ENCODE data around the gene MRC2. TPM values are rescaled to one million over a fixed set of nuclear protein-coding genes. Genes with fewer than 3 reads are reported as not detected.
A peak's percentile ranks its signal among the peaks of the same experiment; 100 is the strongest.

Gene MRC2
- total RNA-seq, 1 donor from 2014 or later = 120 TPM

DNA sequence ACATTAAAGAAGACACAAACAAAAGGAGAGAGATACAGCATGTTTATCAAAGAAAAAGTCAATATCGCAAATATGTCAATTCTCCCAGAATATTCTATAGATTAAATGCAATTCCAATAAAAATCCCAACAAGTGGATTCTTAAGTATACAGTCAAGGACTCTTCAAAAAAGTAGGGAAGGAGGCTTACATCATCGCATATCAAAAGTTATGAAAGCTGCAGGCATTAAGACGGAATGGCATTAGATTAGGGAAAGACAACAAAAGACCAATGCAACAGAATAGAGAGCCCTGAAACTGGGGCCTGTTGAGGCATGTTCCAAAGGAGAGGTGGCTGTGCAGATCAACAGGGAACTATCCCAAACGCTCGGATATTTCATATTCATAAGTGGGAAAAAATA is 104.7 kb downstream of the MRC2 start:
- TF ChIP-seq, protein P1, sequence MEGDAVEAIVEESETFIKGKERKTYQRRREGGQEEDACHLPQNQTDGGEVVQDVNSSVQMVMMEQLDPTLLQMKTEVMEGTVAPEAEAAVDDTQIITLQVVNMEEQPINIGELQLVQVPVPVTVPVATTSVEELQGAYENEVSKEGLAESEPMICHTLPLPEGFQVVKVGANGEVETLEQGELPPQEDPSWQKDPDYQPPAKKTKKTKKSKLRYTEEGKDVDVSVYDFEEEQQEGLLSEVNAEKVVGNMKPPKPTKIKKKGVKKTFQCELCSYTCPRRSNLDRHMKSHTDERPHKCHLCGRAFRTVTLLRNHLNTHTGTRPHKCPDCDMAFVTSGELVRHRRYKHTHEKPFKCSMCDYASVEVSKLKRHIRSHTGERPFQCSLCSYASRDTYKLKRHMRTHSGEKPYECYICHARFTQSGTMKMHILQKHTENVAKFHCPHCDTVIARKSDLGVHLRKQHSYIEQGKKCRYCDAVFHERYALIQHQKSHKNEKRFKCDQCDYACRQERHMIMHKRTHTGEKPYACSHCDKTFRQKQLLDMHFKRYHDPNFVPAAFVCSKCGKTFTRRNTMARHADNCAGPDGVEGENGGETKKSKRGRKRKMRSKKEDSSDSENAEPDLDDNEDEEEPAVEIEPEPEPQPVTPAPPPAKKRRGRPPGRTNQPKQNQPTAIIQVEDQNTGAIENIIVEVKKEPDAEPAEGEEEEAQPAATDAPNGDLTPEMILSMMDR (IDR thresholded peaks at IDR 0.05; ENCODE audit: unreplicated experiment) = no peak
- no peaks in the 10 kb centered on the region for H3K36me3 Mint-ChIP-seq (ENCODE audit: low read depth, unreplicated experiment)
- H3K27ac Mint-ChIP-seq (ENCODE audit: unreplicated experiment) = peak overlapping the region; percentile 21
- H3K9me3 Mint-ChIP-seq (ENCODE audit: unreplicated experiment) = no peaks in the 10 kb centered on the region
- H3K4me3 Mint-ChIP-seq (ENCODE audit: unreplicated experiment) = no peak overlapping the region
- peaks cover 3% of the 10 kb centered on the region for H3K4me1 Mint-ChIP-seq (ENCODE audit: unreplicated experiment)
- H3K27me3 Mint-ChIP-seq (ENCODE audit: unreplicated experiment) = no peaks in the 10 kb centered on the region
- no peak for DNase-seq (ENCODE audit: low spot score)

DNA sequence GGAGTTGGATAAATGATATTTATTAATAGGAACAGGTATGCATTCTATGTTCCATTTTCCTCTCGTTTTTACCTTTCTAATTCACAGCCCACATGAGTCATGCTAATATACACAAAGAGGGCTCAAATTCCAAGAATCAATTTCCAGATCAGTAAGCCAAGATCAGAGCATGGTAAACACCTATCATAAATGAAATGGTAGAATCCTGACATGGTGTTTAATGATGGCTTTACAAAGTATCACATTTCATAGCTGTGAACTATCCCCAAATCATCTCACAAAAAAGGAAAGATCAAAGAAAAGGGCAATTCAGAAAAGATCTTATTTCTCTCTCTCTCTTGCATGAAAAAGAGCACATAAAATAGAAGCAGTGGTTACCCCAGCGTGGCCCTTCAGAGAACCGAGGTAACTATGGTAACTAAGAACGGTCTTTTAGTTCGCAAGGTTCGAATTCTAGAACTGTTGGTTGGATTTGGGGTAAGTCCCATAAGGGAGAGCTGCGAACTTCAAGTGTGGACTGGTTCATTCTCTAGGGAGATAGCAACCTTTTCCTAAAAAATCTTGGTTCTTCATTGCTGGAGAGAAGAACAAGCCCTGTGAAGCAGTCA is 107.7 kb downstream of the MRC2 start:
- H3K4me3 Mint-ChIP-seq (ENCODE audit: unreplicated experiment) = no peak overlapping the region
- no peak overlapping the region for H3K27ac Mint-ChIP-seq (ENCODE audit: unreplicated experiment)
- TF ChIP-seq, protein P1 (IDR thresholded peaks at IDR 0.05; ENCODE audit: unreplicated experiment) = no peak
- no peaks in the 10 kb centered on the region for H3K36me3 Mint-ChIP-seq (ENCODE audit: low read depth, unreplicated experiment)
- H3K9me3 Mint-ChIP-seq (ENCODE audit: unreplicated experiment) = no peaks in the 10 kb centered on the region
- H3K27me3 Mint-ChIP-seq (ENCODE audit: unreplicated experiment) = no peaks in the 10 kb centered on the region
- DNase-seq (ENCODE audit: low spot score) = no peak
- H3K4me1 Mint-ChIP-seq (ENCODE audit: unreplicated experiment) = no peaks in the 10 kb centered on the region

DNA sequence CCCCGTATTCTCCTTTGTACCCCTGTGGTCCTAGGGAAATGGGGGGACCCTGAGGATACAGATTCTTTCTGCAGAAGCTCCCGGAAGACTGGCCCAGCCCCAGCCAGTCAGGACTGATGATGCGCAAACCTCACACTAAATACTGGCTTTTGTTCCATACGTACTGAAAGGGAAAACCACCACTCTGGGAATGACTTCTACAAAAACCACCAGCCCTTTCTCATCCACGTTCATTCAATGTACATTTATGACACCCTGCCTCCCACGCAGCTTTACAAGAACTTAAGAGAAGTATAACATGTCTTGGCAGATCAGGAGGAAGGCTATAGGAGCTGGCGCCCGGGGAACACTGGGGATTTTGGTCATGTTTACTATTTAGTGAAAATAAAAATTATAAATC is 110.0 kb downstream of the MRC2 start:
- no peak for DNase-seq (ENCODE audit: low spot score)
- H3K4me1 Mint-ChIP-seq (ENCODE audit: unreplicated experiment) = no peaks in the 10 kb centered on the region
- H3K27ac Mint-ChIP-seq (ENCODE audit: unreplicated experiment) = no peak overlapping the region
- no peaks in the 10 kb centered on the region for H3K9me3 Mint-ChIP-seq (ENCODE audit: unreplicated experiment)
- no peaks in the 10 kb centered on the region for H3K27me3 Mint-ChIP-seq (ENCODE audit: unreplicated experiment)
- TF ChIP-seq, protein P1 (IDR thresholded peaks at IDR 0.05; ENCODE audit: unreplicated experiment) = no peak
- H3K36me3 Mint-ChIP-seq (ENCODE audit: low read depth, unreplicated experiment) = no peaks in the 10 kb centered on the region
- H3K4me3 Mint-ChIP-seq (ENCODE audit: unreplicated experiment) = no peak overlapping the region

DNA sequence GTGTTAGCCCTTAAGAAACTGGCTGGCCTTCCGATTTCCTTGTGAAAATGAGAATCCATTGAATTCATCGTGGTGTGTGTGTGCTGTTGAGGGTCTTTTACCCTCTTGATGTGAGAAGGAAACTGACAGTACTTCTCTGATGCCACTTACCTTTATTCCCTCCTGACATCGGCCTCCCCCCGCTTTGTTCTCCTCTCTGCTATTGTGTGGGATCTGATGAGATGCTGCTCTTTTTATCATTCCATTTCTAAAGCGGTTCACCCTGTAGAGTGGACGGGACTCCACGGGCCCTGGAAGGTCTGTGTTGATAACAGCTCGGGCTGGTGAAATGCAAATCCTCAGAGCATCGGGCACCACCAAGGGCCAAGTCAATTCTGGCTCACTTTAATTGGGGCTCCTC is 110.8 kb downstream of the MRC2 start:
- Mint-ChIP-seq H3K36me3 (ENCODE audit: low read depth, unreplicated experiment) (no peaks in the 10 kb centered on the region), H3K4me3 (ENCODE audit: unreplicated experiment) (no peak overlapping the region), H3K4me1 (ENCODE audit: unreplicated experiment) (no peaks in the 10 kb centered on the region), H3K27ac (ENCODE audit: unreplicated experiment) (no peak overlapping the region), H3K27me3 (ENCODE audit: unreplicated experiment) (no peaks in the 10 kb centered on the region), H3K9me3 (ENCODE audit: unreplicated experiment) (no peaks in the 10 kb centered on the region)
- TF ChIP-seq, protein P1 (IDR thresholded peaks at IDR 0.05; ENCODE audit: unreplicated experiment) = no peak
- no peak for DNase-seq (ENCODE audit: low spot score)

DNA sequence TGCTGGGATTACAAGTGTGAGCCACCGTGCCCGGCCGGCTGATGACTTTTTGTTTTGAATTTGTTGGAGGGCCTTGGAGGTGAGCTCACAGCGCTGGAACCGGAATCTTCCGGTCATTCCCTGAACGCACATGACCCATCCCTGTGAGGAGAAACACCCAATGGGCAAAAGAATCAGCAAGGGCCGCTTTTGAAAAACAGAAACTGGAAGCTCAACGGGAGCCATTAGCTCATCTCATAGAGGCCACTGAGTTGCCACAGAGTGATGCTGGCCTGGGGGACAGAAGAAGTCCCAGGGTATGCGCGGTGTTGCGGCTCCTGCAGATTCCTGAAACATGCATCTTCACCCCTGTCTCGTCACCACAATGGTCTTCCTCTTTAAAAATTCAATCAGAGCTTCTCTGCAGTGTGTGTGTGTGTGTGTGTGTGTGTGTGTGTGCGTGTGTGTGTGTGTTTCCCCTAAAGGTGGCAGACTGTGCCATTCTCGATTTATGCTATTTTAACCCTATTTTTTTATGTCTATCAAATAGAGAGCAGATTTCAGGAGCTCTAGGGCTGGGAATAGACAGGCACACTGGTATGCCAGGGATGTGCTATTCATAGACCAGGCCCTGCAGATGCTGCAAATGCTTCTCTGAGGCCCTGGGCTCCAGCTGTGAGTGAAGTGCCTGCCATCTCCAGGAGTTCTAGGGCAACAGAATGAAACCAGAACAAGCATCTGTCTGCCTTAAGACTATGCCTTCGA is 112.3 kb downstream of the MRC2 start:
- no peaks in the 10 kb centered on the region for H3K4me1 Mint-ChIP-seq (ENCODE audit: unreplicated experiment)
- no peak overlapping the region for H3K27ac Mint-ChIP-seq (ENCODE audit: unreplicated experiment)
- H3K27me3 Mint-ChIP-seq (ENCODE audit: unreplicated experiment) = no peaks in the 10 kb centered on the region
- no peak for DNase-seq (ENCODE audit: low spot score)
- TF ChIP-seq, protein P1 (IDR thresholded peaks at IDR 0.05; ENCODE audit: unreplicated experiment) = no peak
- no peaks in the 10 kb centered on the region for H3K36me3 Mint-ChIP-seq (ENCODE audit: low read depth, unreplicated experiment)
- H3K9me3 Mint-ChIP-seq (ENCODE audit: unreplicated experiment) = no peaks in the 10 kb centered on the region
- H3K4me3 Mint-ChIP-seq (ENCODE audit: unreplicated experiment) = no peak overlapping the region
